PFSK-1 (cell line): ENCODE data around the gene ZNF79.

ENCODE experiments used
- FOXP2 ChIP-seq: optimal IDR thresholded peaks from 2 replicates; pipeline ENCODE3; 2011; ENCODE audit warnings: borderline replicate concordance, control low read depth, inconsistent platforms; ENCODE audit not compliant: insufficient read depth; ENCODE audit errors: extremely low read length, extremely low read depth
- POLR2AphosphoS5 ChIP-seq: IDR thresholded peaks from 2 replicates; pipeline ENCODE4 v1.6.1; 2012; ENCODE audit warnings: low read depth, mild to moderate bottlenecking, control low read depth, low read length, moderate library complexity
- SIN3A ChIP-seq: IDR thresholded peaks from 2 replicates; pipeline ENCODE4 v1.6.1; 2012; ENCODE audit warnings: mild to moderate bottlenecking, low read length, moderate library complexity, borderline replicate concordance; ENCODE audit not compliant: insufficient read depth
- TAF1 ChIP-seq: IDR thresholded peaks from 2 replicates; pipeline ENCODE4 v1.6.1; 2012; ENCODE audit warnings: low read length, control low read depth, borderline replicate concordance; ENCODE audit not compliant: insufficient read depth
- TF ChIP-seq, protein P1 (sequence below), 2 experiments: IDR thresholded peaks; 2 replicates each; pipeline versions ENCODE4 v1.6.1 to v1.8.0; 2011 to 2012; ENCODE audit warnings: low read depth in 2 of 2, low read length in 2 of 2, control low read depth in 1 of 2, inconsistent platforms in 1 of 2, mild to moderate bottlenecking in 1 of 2, moderate library complexity in 1 of 2; ENCODE audit not compliant: insufficient read depth in 1 of 2

ZNF79 gene

DNA sequence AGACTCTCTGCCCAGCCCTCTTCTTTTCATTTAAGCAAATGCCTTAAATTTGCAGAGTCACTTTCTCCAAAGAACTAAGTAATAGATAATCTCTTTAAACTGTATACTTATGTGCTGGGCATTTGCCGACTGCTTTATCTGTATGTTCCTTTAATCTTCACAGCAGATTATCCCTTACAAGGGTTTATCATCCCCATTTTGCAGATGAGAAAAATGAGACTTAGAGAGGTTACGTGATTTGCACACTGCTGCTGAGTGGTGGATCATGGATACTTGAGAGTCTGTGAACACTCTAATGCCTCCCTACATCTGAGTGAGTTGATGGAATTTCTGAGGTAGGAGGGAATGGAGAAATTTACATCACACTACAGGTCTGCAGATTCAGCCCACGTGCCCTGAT lies 4.2 kb downstream of the ZNF79 start:
- TF ChIP-seq, protein P1, sequence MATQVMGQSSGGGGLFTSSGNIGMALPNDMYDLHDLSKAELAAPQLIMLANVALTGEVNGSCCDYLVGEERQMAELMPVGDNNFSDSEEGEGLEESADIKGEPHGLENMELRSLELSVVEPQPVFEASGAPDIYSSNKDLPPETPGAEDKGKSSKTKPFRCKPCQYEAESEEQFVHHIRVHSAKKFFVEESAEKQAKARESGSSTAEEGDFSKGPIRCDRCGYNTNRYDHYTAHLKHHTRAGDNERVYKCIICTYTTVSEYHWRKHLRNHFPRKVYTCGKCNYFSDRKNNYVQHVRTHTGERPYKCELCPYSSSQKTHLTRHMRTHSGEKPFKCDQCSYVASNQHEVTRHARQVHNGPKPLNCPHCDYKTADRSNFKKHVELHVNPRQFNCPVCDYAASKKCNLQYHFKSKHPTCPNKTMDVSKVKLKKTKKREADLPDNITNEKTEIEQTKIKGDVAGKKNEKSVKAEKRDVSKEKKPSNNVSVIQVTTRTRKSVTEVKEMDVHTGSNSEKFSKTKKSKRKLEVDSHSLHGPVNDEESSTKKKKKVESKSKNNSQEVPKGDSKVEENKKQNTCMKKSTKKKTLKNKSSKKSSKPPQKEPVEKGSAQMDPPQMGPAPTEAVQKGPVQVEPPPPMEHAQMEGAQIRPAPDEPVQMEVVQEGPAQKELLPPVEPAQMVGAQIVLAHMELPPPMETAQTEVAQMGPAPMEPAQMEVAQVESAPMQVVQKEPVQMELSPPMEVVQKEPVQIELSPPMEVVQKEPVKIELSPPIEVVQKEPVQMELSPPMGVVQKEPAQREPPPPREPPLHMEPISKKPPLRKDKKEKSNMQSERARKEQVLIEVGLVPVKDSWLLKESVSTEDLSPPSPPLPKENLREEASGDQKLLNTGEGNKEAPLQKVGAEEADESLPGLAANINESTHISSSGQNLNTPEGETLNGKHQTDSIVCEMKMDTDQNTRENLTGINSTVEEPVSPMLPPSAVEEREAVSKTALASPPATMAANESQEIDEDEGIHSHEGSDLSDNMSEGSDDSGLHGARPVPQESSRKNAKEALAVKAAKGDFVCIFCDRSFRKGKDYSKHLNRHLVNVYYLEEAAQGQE (IDR thresholded peaks at IDR 0.05; ENCODE audit: insufficient read depth in 1 of 2, low read depth in 2 of 2, low read length in 2 of 2): no peak

DNA sequence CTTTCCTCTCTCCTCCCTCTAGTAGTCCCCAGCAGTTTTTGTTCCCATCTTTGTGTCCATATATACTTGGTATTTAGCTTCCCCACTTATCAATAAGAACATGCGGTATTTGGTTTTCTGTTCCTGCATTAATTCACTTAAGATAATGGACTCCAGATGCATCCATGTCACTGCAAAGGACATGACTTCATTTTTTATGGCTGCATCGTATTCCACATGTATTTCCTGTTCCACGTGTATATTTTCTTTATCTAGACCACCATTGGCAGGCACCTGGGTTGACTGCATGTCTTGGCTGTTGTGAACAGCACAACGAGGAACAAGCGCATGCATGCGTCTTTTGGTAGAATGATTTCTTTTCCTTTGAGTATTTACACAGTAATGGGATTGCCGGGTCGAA lies 6.2 kb downstream of the ZNF79 start:
- TF ChIP-seq TAF1: no peak
- no peak for TF ChIP-seq POLR2AphosphoS5

DNA sequence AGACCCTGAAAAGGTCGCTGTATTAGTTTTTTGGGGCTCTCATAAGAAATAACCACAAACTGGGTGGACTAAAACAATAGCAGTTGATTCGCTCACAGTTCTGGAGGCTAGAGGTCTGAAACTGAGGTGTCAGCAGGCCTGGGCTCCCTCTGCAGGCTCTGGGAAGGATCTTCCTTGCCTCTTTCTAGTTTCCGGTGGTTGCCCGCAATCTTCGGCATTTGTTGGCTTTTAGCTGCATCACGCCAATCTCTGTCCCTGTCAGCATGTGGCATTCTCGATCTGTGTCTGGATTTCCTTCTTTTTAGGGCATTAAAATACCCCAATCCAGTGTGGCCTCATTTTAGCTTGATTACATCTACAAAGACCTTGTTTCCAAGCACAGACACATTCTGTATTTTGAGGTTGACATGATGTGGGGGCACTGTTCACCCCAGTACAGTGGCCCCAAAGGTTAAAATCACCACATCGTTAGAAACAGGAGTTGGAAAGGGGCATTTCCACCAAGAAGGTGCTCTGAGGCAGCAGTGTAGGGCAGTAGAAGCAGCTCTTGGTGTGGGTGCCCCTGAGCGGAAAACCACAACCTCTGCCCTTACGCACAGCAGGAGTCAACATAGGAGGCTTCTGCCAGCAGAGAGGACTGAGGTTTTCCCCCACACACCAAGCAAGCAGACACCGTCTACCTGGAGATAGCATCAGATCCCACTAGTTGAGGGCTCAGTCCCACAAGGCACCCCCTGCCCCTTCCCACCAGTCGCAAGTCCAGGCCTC lies 13.5 kb downstream of the ZNF79 start:
- TF ChIP-seq, protein P1 (IDR thresholded peaks at IDR 0.05; ENCODE audit: insufficient read depth in 1 of 2, low read depth in 2 of 2, low read length in 2 of 2): no peak
- TF ChIP-seq FOXP2 (no peak), SIN3A (no peak), TAF1 (no peak), POLR2AphosphoS5 (no peak)

DNA sequence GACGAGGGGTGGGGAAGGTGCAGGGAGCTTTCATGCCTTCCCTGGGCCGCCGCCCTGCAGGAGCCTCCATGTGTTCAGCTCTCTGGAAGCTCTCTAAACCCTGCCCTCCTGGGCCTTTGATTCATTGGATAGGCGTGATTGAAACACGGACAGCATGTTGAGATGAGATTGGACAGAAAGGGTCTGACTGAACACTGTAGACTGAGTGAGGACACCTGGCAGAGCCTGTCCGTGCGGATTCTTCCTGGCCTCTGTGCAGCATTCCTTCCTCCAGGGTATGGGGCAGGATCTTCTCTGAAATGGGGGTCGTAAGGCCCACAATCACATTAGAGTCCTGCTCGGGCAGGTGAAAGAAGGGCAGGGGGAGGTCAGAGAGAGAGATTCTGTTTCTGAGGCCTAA lies 14.2 kb downstream of the ZNF79 start:
- TF ChIP-seq FOXP2: no peak
- TF ChIP-seq SIN3A: no peak
- TF ChIP-seq POLR2AphosphoS5: no peak
- TF ChIP-seq, protein P1 (IDR thresholded peaks at IDR 0.05; ENCODE audit: insufficient read depth in 1 of 2, low read depth in 2 of 2, low read length in 2 of 2): no peak
- TF ChIP-seq TAF1: no peak

DNA sequence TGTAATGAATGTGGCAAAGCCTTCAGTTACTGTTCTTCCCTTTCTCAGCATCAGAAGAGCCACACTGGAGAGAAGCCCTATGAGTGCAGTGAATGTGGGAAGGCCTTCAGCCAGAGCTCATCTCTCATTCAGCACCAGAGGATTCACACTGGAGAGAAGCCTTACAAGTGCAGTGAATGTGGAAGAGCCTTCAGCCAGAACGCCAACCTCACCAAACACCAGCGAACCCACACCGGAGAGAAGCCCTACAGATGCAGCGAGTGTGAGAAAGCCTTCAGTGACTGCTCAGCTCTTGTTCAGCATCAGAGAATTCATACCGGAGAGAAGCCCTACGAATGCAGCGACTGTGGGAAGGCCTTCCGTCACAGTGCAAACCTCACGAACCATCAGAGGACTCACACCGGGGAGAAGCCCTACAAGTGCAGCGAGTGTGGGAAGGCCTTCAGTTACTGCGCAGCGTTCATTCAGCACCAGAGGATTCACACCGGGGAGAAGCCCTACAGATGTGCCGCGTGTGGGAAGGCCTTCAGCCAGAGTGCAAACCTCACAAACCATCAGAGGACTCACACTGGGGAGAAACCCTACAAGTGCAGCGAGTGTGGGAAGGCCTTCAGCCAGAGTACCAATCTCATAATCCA lies 20.2 kb downstream of the ZNF79 start:
- TF ChIP-seq TAF1: no peak
- no peak for TF ChIP-seq SIN3A
- no peak for TF ChIP-seq POLR2AphosphoS5
- TF ChIP-seq FOXP2: no peak
- TF ChIP-seq, protein P1 (IDR thresholded peaks at IDR 0.05; ENCODE audit: insufficient read depth in 1 of 2, low read depth in 2 of 2, low read length in 2 of 2): no peak
